HUDEP-2 (cell line): ENCODE data around the gene LPIN2.
A peak's percentile ranks its signal among the peaks of the same experiment; 100 is the strongest.
"Not testable (repeated sequence)": the region's sequence is repeated elsewhere in the genome, so short reads cannot be mapped to it uniquely, and the experiment has no call there.

Experiments
- DNase-seq, 76 experiments: peaks; one replicate each; lab custom pipeline; 2025; ENCODE audit not compliant: unreplicated experiment in 76 of 76; lab: John Stamatoyannopoulos, UW

The LPIN2 gene, protein sequence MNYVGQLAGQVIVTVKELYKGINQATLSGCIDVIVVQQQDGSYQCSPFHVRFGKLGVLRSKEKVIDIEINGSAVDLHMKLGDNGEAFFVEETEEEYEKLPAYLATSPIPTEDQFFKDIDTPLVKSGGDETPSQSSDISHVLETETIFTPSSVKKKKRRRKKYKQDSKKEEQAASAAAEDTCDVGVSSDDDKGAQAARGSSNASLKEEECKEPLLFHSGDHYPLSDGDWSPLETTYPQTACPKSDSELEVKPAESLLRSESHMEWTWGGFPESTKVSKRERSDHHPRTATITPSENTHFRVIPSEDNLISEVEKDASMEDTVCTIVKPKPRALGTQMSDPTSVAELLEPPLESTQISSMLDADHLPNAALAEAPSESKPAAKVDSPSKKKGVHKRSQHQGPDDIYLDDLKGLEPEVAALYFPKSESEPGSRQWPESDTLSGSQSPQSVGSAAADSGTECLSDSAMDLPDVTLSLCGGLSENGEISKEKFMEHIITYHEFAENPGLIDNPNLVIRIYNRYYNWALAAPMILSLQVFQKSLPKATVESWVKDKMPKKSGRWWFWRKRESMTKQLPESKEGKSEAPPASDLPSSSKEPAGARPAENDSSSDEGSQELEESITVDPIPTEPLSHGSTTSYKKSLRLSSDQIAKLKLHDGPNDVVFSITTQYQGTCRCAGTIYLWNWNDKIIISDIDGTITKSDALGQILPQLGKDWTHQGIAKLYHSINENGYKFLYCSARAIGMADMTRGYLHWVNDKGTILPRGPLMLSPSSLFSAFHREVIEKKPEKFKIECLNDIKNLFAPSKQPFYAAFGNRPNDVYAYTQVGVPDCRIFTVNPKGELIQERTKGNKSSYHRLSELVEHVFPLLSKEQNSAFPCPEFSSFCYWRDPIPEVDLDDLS

DNA sequence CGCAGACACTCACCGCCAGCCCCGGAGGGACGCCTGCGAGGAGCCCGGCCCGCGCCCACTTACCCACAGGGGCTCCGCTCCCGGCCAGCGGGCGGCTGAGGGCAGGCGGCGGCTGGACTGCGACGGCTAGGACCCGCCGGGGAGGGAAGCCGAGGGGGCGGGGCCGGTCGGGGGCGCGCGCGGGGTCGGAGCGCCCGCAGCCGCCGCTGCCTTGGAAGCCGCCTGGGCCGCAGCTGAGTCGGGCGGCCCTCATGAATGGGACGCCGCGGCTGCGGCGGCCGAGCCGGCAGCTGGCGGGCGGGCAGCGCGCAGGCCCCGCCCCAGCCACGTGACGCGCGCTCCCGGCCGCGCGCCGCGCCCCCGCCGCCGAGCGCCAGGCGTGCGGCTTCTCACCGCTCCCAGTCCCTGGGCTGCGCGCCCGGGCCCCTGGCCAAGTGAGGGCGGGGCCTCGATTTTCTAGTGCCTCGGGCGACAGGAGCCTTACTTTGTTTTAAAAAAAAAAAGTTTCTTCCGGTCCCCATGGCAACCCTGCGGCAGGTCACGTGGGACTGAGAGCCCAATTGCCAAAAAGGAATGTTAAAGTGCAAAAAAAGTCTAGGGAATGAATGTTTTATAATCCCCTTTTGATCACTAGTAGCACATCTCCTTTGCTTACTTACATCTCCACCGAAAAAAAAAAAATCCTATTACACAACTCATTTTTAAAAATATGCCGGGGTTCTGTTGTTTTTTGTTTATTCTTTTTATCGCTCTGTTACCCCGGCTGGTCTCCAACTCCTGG lies at the start of gene LPIN2:
TSS of gene LPIN2 (minus strand) at position 121 of the 781 bp plus-strand sequence. CDS start 52,304 bp downstream, outside the sequence.
- peak in 74 of 76 experiments; percentile 24 to 100 (median 89) for DNase-seq

GRCh38 chr18:3061581-3062312 lies 48.8 kb upstream of the LPIN2 start:
- DNase-seq: no peak

DNA sequence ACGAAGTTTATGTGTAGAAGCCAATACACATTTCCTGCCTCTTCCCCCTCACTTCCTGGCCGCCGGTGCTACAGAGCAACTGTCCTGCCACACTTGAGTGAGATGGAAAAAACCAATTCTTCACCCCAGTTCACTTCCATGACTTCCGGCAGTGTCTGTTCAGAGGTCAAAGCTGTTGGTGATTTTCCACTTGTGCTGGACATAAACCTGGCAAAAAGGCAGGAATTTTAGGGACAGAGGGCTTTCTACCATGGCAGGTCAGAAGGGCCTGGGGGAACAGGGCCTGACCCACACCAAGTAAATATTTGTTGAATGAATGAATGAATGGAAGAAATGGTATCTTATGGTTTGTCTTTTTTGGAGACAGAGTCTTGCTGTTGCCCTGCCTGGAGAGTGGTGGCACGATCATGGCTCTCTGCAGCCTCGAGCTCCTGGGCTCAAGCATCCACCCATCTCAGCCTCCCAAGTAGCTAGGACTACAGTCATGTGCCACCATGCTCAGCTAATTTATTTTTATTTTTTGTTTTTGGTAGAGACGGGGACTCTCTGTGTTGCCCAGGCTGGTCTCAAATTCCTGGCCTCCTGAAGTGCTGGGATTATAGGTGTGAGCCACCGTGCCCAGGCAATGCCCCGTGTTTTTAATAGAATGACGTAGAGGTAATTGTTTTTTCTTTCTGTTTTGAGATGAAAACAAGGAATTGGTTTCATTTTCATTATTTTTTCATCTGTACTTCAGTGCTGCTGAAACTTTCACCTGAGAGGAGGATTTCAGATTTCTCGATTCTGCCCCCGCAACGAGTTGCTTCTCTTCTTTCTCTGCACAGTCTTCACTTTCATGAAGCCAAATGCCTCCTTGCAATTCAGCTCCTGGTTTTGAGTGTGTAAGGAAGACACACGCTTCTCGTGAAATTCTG lies 48.0 kb upstream of the LPIN2 start:
- DNase-seq: no peak

GRCh38 chr18:3059272-3059671 lies 46.3 kb upstream of the LPIN2 start:
- DNase-seq: no peak

DNA sequence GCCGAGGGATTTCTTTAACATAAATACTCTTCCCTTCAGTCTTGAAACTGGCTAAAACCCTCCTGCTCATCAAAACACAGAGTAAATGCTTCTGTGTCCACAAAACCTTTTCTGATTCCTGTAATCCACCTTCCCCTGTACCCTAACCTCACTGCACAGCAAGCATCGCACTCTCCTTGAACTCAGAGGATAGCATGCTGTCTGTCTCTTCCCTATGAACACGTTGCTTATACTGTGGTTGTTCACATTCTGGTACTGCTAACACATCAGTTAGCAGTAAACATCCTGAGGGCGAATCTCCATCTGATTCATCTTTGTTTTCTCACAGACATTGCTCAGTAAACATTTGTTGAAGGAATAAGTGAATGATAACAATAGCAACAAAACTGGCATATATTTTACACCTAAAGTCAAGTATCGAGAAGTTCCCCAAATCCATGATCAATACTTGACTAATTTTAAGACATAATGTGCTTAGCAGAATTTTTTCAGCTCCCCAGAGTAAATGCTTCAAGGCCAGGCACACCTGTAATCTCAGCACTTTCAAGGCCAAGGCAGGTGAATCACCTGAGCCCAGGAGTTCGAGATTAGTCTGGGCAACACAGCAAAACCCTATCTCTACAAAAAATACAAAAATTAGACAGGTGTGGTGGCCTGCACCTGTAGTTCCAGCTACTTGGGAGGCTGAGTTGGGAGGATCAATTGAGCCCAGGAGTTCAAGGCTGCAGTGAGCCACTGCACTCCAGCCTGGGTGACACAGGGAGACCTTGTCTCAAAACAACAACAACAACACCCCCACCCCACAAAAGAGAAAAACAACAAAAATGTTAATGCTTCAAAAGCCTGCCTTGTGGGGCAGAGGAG lies 45.6 kb upstream of the LPIN2 start:
- no peak for DNase-seq

- no peak for DNase-seq
Measured at GRCh38 chr18:3057526-3057925, 44.6 kb upstream of the LPIN2 start.

DNA sequence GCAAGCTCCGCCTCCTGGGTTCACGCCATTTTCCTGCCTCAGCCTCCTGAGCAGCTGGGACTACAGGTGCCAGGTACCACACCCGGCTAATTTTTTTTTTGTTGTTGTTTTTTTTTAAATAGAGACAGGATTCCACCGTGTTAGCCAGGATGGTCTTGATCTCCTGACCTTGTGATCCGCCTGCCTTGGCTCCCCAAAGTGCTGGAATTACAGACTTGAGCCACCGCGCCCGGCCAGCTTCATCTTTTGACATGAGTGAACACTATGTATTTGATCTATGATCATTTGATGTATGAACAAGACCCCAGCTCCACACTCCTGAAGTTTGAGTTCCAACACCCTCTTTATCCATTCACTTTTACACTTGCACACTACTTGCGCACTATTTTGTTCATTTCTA lies 43.4 kb upstream of the LPIN2 start:
- DNase-seq: no peak

- no peak for DNase-seq
Measured at GRCh38 chr18:3055816-3056215, 42.9 kb upstream of the LPIN2 start.

- no peak for DNase-seq
Measured at GRCh38 chr18:3055186-3055728, 42.3 kb upstream of the LPIN2 start.

DNA sequence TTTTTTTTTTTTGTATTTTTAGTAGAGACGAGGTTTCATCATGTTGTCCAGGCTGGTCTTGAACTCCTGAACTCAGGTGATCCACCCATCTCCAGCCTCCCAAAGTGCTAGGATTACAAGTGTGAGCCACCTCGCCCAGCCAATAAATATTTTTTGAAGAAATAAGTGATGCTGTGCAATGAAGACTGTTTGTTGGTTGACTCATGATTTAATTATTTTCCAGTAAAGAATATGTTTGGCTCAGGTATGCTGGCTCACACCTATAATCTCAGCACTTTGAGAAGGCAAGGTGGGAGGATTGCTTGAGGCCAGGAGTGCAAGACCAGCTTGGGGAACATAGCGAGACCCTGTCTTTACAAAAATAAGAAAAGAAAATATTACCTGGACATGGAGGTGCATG lies 41.8 kb upstream of the LPIN2 start:
- DNase-seq: no peak

DNA sequence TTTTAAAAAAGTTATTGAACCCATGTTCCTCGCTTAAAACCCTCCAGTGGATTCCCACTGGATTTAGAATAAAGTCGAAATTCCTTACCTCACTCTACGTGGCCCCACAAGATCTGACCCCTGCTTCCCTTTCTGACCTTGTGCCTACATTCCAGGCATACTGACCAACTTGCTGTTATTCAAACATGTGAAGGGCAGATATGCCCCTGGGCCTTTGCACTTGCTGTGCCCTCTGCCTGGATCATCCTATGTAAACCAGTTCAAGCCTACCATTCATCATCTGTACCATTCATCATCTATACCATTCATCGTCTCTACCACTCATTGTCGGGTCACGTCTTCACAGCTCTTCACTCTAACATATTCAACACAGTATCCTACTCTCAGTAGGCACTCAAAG lies 41.3 kb upstream of the LPIN2 start:
- no peak for DNase-seq

DNA sequence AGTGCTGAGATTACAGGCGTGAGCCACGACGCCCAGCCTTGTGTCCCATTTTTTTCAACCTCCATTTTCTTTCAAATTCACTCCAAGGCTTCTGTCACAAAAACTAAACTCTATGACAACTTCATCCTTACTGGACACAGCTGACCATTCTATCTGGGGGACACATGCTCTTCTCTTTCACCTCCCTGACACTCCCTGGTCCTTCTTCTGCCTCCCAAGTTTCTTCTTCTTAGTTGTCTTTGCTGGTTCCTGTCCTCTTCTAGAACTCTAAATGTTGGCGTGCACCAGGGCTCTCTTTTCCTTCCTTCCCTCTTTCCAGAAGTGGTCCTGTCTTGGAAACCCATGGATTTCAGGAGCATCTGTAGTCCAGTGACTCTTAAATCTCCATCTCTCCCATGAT lies 40.1 kb upstream of the LPIN2 start:
- no peak for DNase-seq

GRCh38 chr18:3052411-3052758 lies 39.4 kb upstream of the LPIN2 start:
- no peak for DNase-seq

DNA sequence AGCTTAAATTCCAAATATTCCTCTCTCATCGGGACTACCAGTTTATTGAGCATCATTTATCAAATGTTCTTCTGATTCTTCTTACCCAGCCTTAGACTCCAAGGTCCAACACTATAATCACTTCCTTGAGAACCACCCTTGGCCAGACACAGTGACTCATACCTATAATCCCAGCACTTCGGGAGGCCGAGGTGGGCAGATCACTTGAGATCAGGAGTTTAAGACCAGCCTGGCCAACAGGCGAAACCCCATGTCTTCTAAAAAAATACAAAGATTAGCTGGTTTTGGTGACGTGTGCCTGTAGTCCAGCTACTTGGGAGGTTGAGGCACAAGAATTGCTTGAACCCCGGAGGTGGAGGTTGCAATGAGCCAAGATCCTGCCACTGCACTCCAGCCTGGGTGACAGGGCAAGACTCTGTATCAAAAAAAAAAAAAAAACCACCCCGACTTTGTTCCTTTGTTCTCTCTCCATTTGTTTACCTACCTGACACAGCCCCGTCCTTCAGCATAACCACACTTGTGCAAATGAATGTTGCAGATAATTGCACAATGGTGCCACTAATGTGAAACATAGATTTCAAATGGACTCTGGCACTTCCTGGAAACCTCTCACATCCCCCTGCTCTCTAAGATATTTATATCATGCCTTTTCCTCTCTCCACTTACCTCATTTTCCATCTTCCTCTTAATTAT lies 38.9 kb upstream of the LPIN2 start:
- no peak for DNase-seq

GRCh38 chr18:3049897-3050454 lies 37.0 kb upstream of the LPIN2 start:
- not testable (repeated sequence) for DNase-seq

GRCh38 chr18:3048820-3049349 lies 35.9 kb upstream of the LPIN2 start:
- no peak for DNase-seq

DNA sequence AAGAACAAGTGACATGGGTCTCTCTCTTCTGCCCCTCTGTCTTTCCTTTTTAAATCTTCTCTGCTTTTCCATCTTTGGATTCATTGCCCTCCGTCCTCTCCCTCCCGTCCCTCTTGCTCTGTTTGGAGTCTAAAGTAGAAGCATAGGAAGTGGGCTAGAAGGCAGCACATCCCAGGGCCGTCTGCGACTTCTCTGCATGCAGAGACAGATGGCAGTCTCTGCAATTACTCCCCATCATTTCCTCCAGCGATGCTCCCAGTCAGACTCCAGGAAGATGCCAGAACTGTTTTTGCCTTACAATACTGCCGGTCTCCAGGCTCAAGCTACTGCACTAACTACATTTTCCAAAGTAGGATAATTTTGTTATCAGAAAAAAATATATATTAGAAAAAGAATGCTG lies 35.2 kb upstream of the LPIN2 start:
- DNase-seq: no peak
